ENCODE measurements around the gene SESN1. TPM values are rescaled to one million over a fixed set of nuclear protein-coding genes. Genes with fewer than 3 reads are reported as not detected.

Gene SESN1
- total RNA-seq, 6 experiments from 2014 or later: 8.7 to 17.1 (median 11.9) TPM

- no peak overlapping the region for H3K27ac ChIP-seq
- TF ChIP-seq CTCF (IDR thresholded peaks at IDR 0.05): no peak
- TF ChIP-seq POLR2A (IDR thresholded peaks at IDR 0.05): no peak
- intact Hi-C loops (cut with DNase I): no loop called here
- peaks cover 0 to 7% (median 0%) of the 10 kb centered on the region in 4 donors for H3K4me1 ChIP-seq
- ATAC-seq (no peak), DNase-seq (no peak)
- no peaks in the 10 kb centered on the region for H3K36me3 ChIP-seq
- no peaks in the 10 kb centered on the region for H3K9me3 ChIP-seq
- H3K27me3 ChIP-seq: no peaks in the 10 kb centered on the region
- WGBS (ENCODE audit: insufficient coverage, low coverage, low lambda C conversion rate, missing lambda C conversion rate): 86% methylated on average over 8 of the region's 14 CpGs
- H3K4me3 ChIP-seq: no peak overlapping the region
These were observed 126.0 kb downstream of the SESN1 start for GRCh38 chr6:108968325-108969316.

GRCh38 chr6:108966855-108967755 is 127.5 kb downstream of the SESN1 start:
- no peaks in the 10 kb centered on the region for H3K27me3 ChIP-seq
- no peaks in the 10 kb centered on the region for H3K36me3 ChIP-seq
- ATAC-seq (peak in 3 of 4 donors; percentile 22 to 35 (median 25)), DNase-seq (no peak)
- TF ChIP-seq POLR2A (IDR thresholded peaks at IDR 0.05) (no peak), CTCF (IDR thresholded peaks at IDR 0.05) (no peak)
- H3K4me3 ChIP-seq: no peak overlapping the region
- peaks cover 0 to 7% (median 0%) of the 10 kb centered on the region in 4 donors for H3K4me1 ChIP-seq
- intact Hi-C loops (cut with DNase I): no loop called here
- no peak overlapping the region for H3K27ac ChIP-seq
- no peaks in the 10 kb centered on the region for H3K9me3 ChIP-seq
- 46% methylated on average over 4 of the region's 12 CpGs for WGBS (ENCODE audit: insufficient coverage, low coverage, low lambda C conversion rate, missing lambda C conversion rate)

- intact Hi-C loops (cut with DNase I): no loop called here
- Histone ChIP-seq H3K27me3 (no peaks in the 10 kb centered on the region), H3K27ac (no peak overlapping the region), H3K9me3 (no peaks in the 10 kb centered on the region), H3K4me3 (no peak overlapping the region), H3K4me1 (no peaks in the 10 kb centered on the region), H3K36me3 (no peaks in the 10 kb centered on the region)
- DNase-seq (no peak), ATAC-seq (no peak)
- WGBS (ENCODE audit: insufficient coverage, low coverage, low lambda C conversion rate, missing lambda C conversion rate): 82% methylated on average over 5 of the region's 5 CpGs
- TF ChIP-seq POLR2A (IDR thresholded peaks at IDR 0.05) (no peak), CTCF (IDR thresholded peaks at IDR 0.05) (no peak)
These were observed 128.4 kb downstream of the SESN1 start for GRCh38 chr6:108966251-108966650.

GRCh38 chr6:108961985-108962384 is 132.7 kb downstream of the SESN1 start:
- intact Hi-C loops (cut with DNase I): no loop called here
- H3K4me3 ChIP-seq: no peak overlapping the region
- no peaks in the 10 kb centered on the region for H3K36me3 ChIP-seq
- WGBS (ENCODE audit: insufficient coverage, low coverage, low lambda C conversion rate, missing lambda C conversion rate): 90% methylated on average over 6 of the region's 6 CpGs
- no peaks in the 10 kb centered on the region for H3K4me1 ChIP-seq
- H3K27me3 ChIP-seq: no peaks in the 10 kb centered on the region
- no peak for ATAC-seq
- no peak for DNase-seq
- H3K9me3 ChIP-seq: no peaks in the 10 kb centered on the region
- TF ChIP-seq CTCF (IDR thresholded peaks at IDR 0.05): no peak
- TF ChIP-seq POLR2A (IDR thresholded peaks at IDR 0.05): no peak
- H3K27ac ChIP-seq: no peak overlapping the region

Measured in right lobe of liver (tissue), 6 donors.